ENCODE results near the gene CYP39A1. TPM values are rescaled to one million over a fixed set of nuclear protein-coding genes. Genes with fewer than 3 reads are reported as not detected.

The CYP39A1 gene
- total RNA-seq, 1 donor from 2014 or later = 5.4 TPM

DNA sequence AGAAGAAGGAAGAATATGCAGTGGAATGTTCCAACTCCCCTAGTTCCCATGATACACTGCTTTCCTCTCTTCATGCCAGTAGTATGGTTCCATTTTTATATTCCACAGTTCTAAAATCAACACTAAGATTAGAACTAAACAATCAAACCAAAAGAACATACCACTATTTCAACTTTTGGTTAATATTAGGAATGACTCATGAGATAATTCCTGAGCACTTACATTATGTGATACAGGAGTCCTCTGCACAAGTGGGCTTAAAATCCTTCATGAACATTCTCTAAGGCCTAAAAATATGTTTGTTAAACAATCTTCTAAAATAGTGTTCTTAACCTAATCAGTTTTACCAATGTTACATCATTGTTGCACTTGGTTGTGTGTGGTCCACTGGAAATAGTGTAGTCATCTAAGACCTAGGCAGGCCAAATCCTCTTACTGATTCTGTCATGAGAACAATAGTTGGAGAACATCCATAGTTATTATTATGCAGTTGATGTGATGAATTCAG lies 131.1 kb downstream of the CYP39A1 start:
- H3K27ac ChIP-seq (replicated peaks) = peak overlapping the region; percentile 54
- TF ChIP-seq, protein P1, sequence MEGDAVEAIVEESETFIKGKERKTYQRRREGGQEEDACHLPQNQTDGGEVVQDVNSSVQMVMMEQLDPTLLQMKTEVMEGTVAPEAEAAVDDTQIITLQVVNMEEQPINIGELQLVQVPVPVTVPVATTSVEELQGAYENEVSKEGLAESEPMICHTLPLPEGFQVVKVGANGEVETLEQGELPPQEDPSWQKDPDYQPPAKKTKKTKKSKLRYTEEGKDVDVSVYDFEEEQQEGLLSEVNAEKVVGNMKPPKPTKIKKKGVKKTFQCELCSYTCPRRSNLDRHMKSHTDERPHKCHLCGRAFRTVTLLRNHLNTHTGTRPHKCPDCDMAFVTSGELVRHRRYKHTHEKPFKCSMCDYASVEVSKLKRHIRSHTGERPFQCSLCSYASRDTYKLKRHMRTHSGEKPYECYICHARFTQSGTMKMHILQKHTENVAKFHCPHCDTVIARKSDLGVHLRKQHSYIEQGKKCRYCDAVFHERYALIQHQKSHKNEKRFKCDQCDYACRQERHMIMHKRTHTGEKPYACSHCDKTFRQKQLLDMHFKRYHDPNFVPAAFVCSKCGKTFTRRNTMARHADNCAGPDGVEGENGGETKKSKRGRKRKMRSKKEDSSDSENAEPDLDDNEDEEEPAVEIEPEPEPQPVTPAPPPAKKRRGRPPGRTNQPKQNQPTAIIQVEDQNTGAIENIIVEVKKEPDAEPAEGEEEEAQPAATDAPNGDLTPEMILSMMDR (IDR thresholded peaks at IDR 0.05; ENCODE audit: borderline replicate concordance) = no peak
- peaks cover 34% of the 10 kb centered on the region for H3K4me1 ChIP-seq
- no peak overlapping the region for H3K4me3 ChIP-seq
- intact Hi-C loops (cut with micrococcal nuclease) = no loop called here
- H3K27me3 ChIP-seq (ENCODE audit: low read depth) = no peaks in the 10 kb centered on the region
- DNase-seq = no peak
- H3K9me3 ChIP-seq (replicated peaks) = no peaks in the 10 kb centered on the region
- no peaks in the 10 kb centered on the region for H3K36me3 ChIP-seq

DNA sequence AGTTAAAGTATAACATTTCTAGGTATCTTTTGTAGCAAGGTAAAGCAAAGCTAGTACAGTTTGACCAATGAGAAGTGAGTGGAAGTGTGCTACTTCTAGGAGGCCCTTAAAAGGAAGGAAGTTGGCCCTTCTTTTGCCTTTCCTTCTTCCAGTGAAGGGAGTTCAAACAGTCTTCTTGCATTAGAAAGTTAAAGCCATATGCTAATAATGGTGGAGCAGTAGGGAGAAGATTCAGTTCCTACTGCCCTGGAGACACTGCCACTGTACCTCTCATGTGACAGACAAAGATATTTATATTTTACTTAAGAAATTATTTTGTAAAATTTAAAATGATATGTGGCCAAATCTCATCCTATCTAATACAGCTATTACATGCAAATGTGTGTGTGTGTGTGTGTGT lies 135.4 kb downstream of the CYP39A1 start:
- Histone ChIP-seq H3K27me3 (ENCODE audit: low read depth) (no peaks in the 10 kb centered on the region), H3K4me1 (peaks cover 64% of the 10 kb centered on the region)
- no peak for DNase-seq

DNA sequence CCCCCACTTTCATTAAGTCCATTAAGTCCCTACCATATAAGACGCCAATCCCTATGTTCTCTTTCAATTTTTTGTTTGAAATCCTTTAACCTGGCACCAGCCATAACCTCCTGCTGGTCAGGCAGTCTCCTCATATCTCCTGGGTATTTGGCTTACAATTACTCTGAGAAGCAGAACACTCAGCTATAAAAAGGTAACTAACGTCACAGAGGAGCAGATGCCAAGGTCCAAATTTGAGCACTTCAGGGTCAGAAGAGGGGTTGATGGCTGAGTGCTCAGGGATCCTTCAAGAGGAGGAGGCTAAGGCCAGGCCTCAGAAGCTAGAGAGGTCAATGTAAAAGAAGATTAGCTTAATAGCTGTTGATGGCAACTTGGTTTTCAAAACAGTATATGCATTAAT lies 139.1 kb downstream of the CYP39A1 start:
- TF ChIP-seq, protein P1 (IDR thresholded peaks at IDR 0.05; ENCODE audit: borderline replicate concordance) = peak; percentile 24
- Histone ChIP-seq H3K27me3 (ENCODE audit: low read depth) (no peaks in the 10 kb centered on the region), H3K9me3 (replicated peaks) (no peaks in the 10 kb centered on the region), H3K36me3 (no peaks in the 10 kb centered on the region), H3K4me1 (peaks cover 82% of the 10 kb centered on the region), H3K27ac (replicated peaks) (peak overlapping the region; percentile 90), H3K4me3 (no peak overlapping the region)
- intact Hi-C loops (cut with micrococcal nuclease) = no loop called here
- no peak for DNase-seq

More for the DNA sequence above, 135.4 kb downstream of the CYP39A1 start:
- no peak overlapping the region for H3K4me3 ChIP-seq
- no peaks in the 10 kb centered on the region for H3K9me3 ChIP-seq (replicated peaks)
- intact Hi-C loops (cut with micrococcal nuclease) = no loop called here
- H3K27ac ChIP-seq (replicated peaks) = peak overlapping the region; percentile 54
- TF ChIP-seq, protein P1 (IDR thresholded peaks at IDR 0.05; ENCODE audit: borderline replicate concordance) = no peak
- H3K36me3 ChIP-seq = no peaks in the 10 kb centered on the region

DNA sequence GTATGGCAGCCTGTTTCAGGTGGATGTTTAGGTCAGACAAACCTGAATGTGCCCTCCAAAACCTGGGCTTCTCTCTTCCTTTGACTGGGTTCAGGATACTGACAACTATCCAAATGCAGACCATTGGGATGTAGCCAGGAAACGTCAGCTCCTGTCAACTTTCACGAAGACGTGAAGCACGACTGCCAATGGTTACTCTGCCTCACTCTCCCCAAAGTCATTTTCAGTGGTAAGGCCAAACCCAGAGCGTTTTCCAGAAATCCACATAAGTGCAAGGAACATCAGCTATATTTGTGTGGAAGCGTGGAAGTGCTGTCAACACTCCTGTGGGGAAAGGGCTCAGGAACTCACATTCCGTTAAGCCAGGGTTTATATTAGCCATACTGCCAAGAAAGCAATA lies 141.3 kb downstream of the CYP39A1 start:
- Histone ChIP-seq H3K27me3 (ENCODE audit: low read depth) (no peaks in the 10 kb centered on the region), H3K36me3 (no peaks in the 10 kb centered on the region), H3K4me1 (peaks cover 85% of the 10 kb centered on the region), H3K9me3 (replicated peaks) (no peaks in the 10 kb centered on the region), H3K27ac (replicated peaks) (peak overlapping the region; percentile 90), H3K4me3 (no peak overlapping the region)
- intact Hi-C loops (cut with micrococcal nuclease) = no loop called here
- DNase-seq = no peak
- TF ChIP-seq, protein P1 (IDR thresholded peaks at IDR 0.05; ENCODE audit: borderline replicate concordance) = no peak

DNA sequence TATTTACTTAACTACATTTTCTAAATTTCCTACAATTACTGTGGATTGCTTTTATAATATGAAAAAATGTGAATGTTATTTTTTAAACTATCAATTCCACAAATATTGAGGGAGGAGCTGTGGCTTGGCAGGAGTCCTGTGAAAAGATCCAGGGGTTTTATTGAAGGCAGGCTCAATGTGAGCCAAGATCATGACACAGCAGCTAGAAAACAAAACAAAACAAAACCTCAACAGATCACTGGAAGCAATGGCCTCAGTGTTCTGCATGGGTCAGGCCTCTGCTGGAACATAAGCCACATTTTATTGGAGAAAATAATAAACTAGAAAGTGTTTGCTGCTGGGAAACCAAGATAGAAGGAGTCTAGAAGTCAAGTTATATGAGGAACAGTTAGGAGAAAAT lies 142.0 kb downstream of the CYP39A1 start:
- Histone ChIP-seq H3K4me3 (no peak overlapping the region), H3K27me3 (ENCODE audit: low read depth) (no peaks in the 10 kb centered on the region), H3K4me1 (peaks cover 83% of the 10 kb centered on the region), H3K9me3 (replicated peaks) (no peaks in the 10 kb centered on the region), H3K36me3 (no peaks in the 10 kb centered on the region), H3K27ac (replicated peaks) (peak overlapping the region; percentile 90)
- intact Hi-C loops (cut with micrococcal nuclease) = no loop called here
- TF ChIP-seq, protein P1 (IDR thresholded peaks at IDR 0.05; ENCODE audit: borderline replicate concordance) = no peak
- DNase-seq = no peak

Measured in left ventricle myocardium inferior (tissue), 1 donor.